A673 (cell line): ENCODE results near the gene LDB2.

Source experiments
- CTCF ChIP-seq: fragments of 300-800, 200-600 bp; sonication (generic); conservative IDR thresholded peaks from 2 replicates; pipeline ENCODE4 v1.5.1; 2017; ENCODE audit warnings: low read depth, mild to moderate bottlenecking, antibody characterized with exemption, low read length, moderate library complexity, mixed read lengths
- EZH2 ChIP-seq: fragments of 200-600 bp; sonication (generic); IDR thresholded peaks from 2 replicates; pipeline ENCODE4 v1.6.1; 2017; ENCODE audit warnings: borderline replicate concordance, low read depth, mild to moderate bottlenecking, mixed read lengths, antibody characterized with exemption, low read length; ENCODE audit not compliant: poor library complexity, severe bottlenecking

GRCh38 chr4:16537926-16538325 lies 360.5 kb downstream of the LDB2 start:
- TF ChIP-seq CTCF = no peak
- TF ChIP-seq EZH2 = no peak
